K562 (cell line): Measurements from ENCODE around the gene LZTR1. TPM values are rescaled to one million over a fixed set of nuclear protein-coding genes. Genes with fewer than 3 reads are reported as not detected.

ENCODE experiments used
- DDX20 ChIP-seq: fragments of 450-650 bp; IDR thresholded peaks from 2 replicates; pipeline ENCODE4 v1.6.1; 2016; ENCODE audit warnings: missing genetic modification characterization, low read depth, mild to moderate bottlenecking, missing compliant biosample characterization, moderate library complexity
- EP400 ChIP-seq: fragments of 450-650 bp; IDR thresholded peaks from 2 replicates; pipeline ENCODE4 v1.6.1; 2017; ENCODE audit warnings: antibody characterized with exemption, mild to moderate bottlenecking, moderate library complexity
- GABPB1 ChIP-seq: sonication (generic); formaldehyde crosslinking; IDR thresholded peaks from 2 replicates; pipeline ENCODE4 v1.8.0; 2022; ENCODE audit warnings: mild to moderate bottlenecking, missing genetic modification reagents
- GATAD2B ChIP-seq: fragments of 450-650 bp; IDR thresholded peaks from 2 replicates; pipeline ENCODE4 v1.6.1; 2017; ENCODE audit warnings: mild to moderate bottlenecking, borderline replicate concordance
- HNRNPL ChIP-seq: fragments of 200-400 bp; formaldehyde crosslinking; IDR thresholded peaks from 2 replicates; pipeline ENCODE4 v1.6.1; 2017; ENCODE audit warnings: low read depth, mild to moderate bottlenecking, low read length
- KLF10 ChIP-seq: fragments of 250-450 bp; sonication (Bioruptor Pico); IDR thresholded peaks from 2 replicates; pipeline ENCODE4 v1.6.1; 2021; ENCODE audit warnings: matching md5 sums
- KLF16 ChIP-seq: IDR thresholded peaks from 2 replicates; pipeline ENCODE4 v1.6.1; 2016; ENCODE audit warnings: antibody characterized with exemption
- MAFK ChIP-seq: IDR thresholded peaks from 2 replicates; pipeline ENCODE4 v1.6.1; 2011; ENCODE audit warnings: low read length, improper control_type of control experiment
- MCM3 ChIP-seq: fragments of 450-650 bp; IDR thresholded peaks from 2 replicates; pipeline ENCODE4 v1.6.1; 2016
- MEIS2 ChIP-seq: fragments of 450-650 bp; IDR thresholded peaks from 2 replicates; pipeline ENCODE4 v1.6.1; 2014; ENCODE audit warnings: mild to moderate bottlenecking; ENCODE audit not compliant: partially characterized antibody
- PHB2 ChIP-seq: fragments of 450-650 bp; IDR thresholded peaks from 2 replicates; pipeline ENCODE4 v1.6.1; 2017; ENCODE audit warnings: low read depth
- PML ChIP-seq: IDR thresholded peaks from 2 replicates; pipeline ENCODE4 v1.6.1; 2012; ENCODE audit warnings: low read length, inconsistent platforms
- RBFOX2 ChIP-seq: fragments of 200-400 bp; formaldehyde crosslinking; IDR thresholded peaks from 2 replicates; pipeline ENCODE4 v1.6.1; 2017; ENCODE audit warnings: low read depth, mild to moderate bottlenecking, low read length, moderate library complexity
- RBM34 ChIP-seq: fragments of 200-400 bp; formaldehyde crosslinking; IDR thresholded peaks from 2 replicates; pipeline ENCODE4 v1.6.1; 2018; ENCODE audit warnings: low read length, borderline replicate concordance; ENCODE audit not compliant: insufficient read depth
- SETDB1 ChIP-seq: IDR thresholded peaks from one replicate; pipeline ENCODE4 v1.6.1; 2012; ENCODE audit warnings: low read length, control low read depth, inconsistent platforms
- SRSF7 ChIP-seq: fragments of 200-400 bp; formaldehyde crosslinking; optimal IDR thresholded peaks from 2 replicates; pipeline ENCODE3; 2017; ENCODE audit warnings: mild to moderate bottlenecking, low read depth, low read length
- ZC3H11A ChIP-seq: IDR thresholded peaks from 2 replicates; pipeline ENCODE4 v1.6.1; 2012; ENCODE audit warnings: low read depth, low read length, improper control_type of control experiment
- ZNF668 ChIP-seq: fragments of 250-450 bp; sonication (Bioruptor Pico); IDR thresholded peaks from 2 replicates; pipeline ENCODE4 v1.8.0; 2022; ENCODE audit warnings: mild to moderate bottlenecking, inconsistent platforms
- ZNF77 ChIP-seq: fragments of 250-450 bp; sonication (Bioruptor Pico); IDR thresholded peaks from 2 replicates; pipeline ENCODE4 v1.5.0; 2020
- polyA plus RNA-seq, 8 experiments: library from polyadenylated mRNA; depleted of rRNA in 4 of 8; stranded (reverse) in 5 of 8; unstranded in 3 of 8; fragments of >200 nt; fragmentation: Nextera tagmentation in 2 of 8; fragmentation: Illumina TruSeq in 1 of 8; extraction: Ambion mirVana in 2 of 8; extraction: Trizol in 1 of 8; gene quantifications; 2 replicates each; pipeline versions ENCODE4 v1.2.1 to v1.2.3, GENCODE V29; 2011 to 2014; ENCODE audit warnings: inconsistent platforms in 1 of 8, missing spikeins in 1 of 8
- total RNA-seq, 7 experiments: library from RNA; depleted of rRNA in 6 of 7; stranded (reverse); fragments of >200 nt in 6 of 7; fragmentation: Illumina TruSeq in 2 of 7; extraction: Trizol in 2 of 7; gene quantifications; 2 replicates each; pipeline versions ENCODE4 v1.2.1 to v1.2.3, GENCODE V29; 2011 to 2021; ENCODE audit warnings: low replicate concordance in 1 of 7
- TF ChIP-seq, protein P1 (sequence below): sonication (generic); formaldehyde crosslinking; IDR thresholded peaks from 2 replicates; pipeline ENCODE4 v1.8.1; 2023; ENCODE audit warnings: mild to moderate bottlenecking, missing genetic modification reagents
- TF ChIP-seq, protein P2 (sequence below): fragments of 250-450 bp; sonication (Bioruptor Pico); IDR thresholded peaks from 2 replicates; pipeline ENCODE4 v1.9.0; 2021; ENCODE audit warnings: mild to moderate bottlenecking
- TF ChIP-seq, protein P3 (sequence below): fragments of 450-650 bp; IDR thresholded peaks from 2 replicates; pipeline ENCODE4 v1.6.1; 2014; ENCODE audit warnings: low read depth, mild to moderate bottlenecking, moderate library complexity, borderline replicate concordance
- TF ChIP-seq, protein P4 (sequence below): sonication (generic); formaldehyde crosslinking; IDR thresholded peaks from 2 replicates; pipeline ENCODE4 v1.8.1; 2022; ENCODE audit warnings: missing genetic modification reagents
- TF ChIP-seq, protein P5 (sequence below): sonication (generic); formaldehyde crosslinking; IDR thresholded peaks from 2 replicates; pipeline ENCODE4 v1.8.1; 2023; ENCODE audit warnings: mild to moderate bottlenecking, missing genetic modification reagents

LZTR1 gene
- total and polyA plus RNA-seq, 9 of the 15 experiments (the other 6 are each of a cell fraction or from before 2014, with no cell fraction given), result 2.2 to 135 (median 63.0) TPM

DNA sequence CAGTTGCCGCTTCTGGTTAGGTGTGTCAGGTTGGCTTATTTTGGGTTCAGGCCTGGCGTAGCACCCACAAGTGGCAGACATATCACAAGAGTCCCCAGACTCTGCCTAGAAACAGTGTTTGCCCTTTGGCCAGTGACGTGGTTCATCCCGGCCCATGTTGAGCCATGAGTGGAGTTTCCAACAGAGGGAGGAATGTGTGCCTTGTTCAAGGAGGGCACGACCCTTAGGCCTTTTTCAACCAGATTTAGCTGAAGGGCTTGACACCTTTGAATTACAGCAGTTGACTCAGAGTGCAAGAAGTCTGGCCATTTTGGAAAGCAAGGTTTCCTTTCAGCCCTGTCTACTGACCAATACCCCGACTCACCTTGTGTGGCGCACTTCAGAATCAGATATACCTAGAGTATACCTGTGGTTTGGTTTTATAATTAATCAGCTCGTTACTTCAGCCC lies 30.1 kb upstream of the LZTR1 start (continued):
- TF ChIP-seq MCM3, result no peak
- no peak for TF ChIP-seq GATAD2B
- TF ChIP-seq, protein P1, sequence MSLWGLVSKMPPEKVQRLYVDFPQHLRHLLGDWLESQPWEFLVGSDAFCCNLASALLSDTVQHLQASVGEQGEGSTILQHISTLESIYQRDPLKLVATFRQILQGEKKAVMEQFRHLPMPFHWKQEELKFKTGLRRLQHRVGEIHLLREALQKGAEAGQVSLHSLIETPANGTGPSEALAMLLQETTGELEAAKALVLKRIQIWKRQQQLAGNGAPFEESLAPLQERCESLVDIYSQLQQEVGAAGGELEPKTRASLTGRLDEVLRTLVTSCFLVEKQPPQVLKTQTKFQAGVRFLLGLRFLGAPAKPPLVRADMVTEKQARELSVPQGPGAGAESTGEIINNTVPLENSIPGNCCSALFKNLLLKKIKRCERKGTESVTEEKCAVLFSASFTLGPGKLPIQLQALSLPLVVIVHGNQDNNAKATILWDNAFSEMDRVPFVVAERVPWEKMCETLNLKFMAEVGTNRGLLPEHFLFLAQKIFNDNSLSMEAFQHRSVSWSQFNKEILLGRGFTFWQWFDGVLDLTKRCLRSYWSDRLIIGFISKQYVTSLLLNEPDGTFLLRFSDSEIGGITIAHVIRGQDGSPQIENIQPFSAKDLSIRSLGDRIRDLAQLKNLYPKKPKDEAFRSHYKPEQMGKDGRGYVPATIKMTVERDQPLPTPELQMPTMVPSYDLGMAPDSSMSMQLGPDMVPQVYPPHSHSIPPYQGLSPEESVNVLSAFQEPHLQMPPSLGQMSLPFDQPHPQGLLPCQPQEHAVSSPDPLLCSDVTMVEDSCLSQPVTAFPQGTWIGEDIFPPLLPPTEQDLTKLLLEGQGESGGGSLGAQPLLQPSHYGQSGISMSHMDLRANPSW (CRISPR knock-in tag), result no peak
- no peak for TF ChIP-seq ZNF668
- TF ChIP-seq, protein P2, sequence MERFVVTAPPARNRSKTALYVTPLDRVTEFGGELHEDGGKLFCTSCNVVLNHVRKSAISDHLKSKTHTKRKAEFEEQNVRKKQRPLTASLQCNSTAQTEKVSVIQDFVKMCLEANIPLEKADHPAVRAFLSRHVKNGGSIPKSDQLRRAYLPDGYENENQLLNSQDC (CRISPR knock-in tag), result 0 out of 2 replicates have a peak, but pooled peaks have one; percentile 29
- no peak for TF ChIP-seq KLF16
- TF ChIP-seq, protein P3, sequence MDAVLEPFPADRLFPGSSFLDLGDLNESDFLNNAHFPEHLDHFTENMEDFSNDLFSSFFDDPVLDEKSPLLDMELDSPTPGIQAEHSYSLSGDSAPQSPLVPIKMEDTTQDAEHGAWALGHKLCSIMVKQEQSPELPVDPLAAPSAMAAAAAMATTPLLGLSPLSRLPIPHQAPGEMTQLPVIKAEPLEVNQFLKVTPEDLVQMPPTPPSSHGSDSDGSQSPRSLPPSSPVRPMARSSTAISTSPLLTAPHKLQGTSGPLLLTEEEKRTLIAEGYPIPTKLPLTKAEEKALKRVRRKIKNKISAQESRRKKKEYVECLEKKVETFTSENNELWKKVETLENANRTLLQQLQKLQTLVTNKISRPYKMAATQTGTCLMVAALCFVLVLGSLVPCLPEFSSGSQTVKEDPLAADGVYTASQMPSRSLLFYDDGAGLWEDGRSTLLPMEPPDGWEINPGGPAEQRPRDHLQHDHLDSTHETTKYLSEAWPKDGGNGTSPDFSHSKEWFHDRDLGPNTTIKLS, result no peak
- no peak for TF ChIP-seq GABPB1 (CRISPR knock-in tag)
- no peak for TF ChIP-seq RBM34
- TF ChIP-seq HNRNPL, result no peak
- no peak for TF ChIP-seq MAFK
- no peak for TF ChIP-seq ZNF77 (CRISPR knock-in tag)
- TF ChIP-seq EP400, result no peak
- TF ChIP-seq SETDB1, result peak; percentile 27
- peak; percentile 43 for TF ChIP-seq MEIS2
- TF ChIP-seq RBFOX2, result no peak
- TF ChIP-seq, protein P4, sequence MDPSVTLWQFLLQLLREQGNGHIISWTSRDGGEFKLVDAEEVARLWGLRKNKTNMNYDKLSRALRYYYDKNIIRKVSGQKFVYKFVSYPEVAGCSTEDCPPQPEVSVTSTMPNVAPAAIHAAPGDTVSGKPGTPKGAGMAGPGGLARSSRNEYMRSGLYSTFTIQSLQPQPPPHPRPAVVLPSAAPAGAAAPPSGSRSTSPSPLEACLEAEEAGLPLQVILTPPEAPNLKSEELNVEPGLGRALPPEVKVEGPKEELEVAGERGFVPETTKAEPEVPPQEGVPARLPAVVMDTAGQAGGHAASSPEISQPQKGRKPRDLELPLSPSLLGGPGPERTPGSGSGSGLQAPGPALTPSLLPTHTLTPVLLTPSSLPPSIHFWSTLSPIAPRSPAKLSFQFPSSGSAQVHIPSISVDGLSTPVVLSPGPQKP (CRISPR knock-in tag), result no peak
- TF ChIP-seq KLF10 (CRISPR knock-in tag), result 0 out of 2 replicates have a peak, but pooled peaks have one; percentile 51
- TF ChIP-seq PHB2, result no peak
- no peak for TF ChIP-seq DDX20 (tag)
- no peak for TF ChIP-seq PML
- TF ChIP-seq, protein P5, sequence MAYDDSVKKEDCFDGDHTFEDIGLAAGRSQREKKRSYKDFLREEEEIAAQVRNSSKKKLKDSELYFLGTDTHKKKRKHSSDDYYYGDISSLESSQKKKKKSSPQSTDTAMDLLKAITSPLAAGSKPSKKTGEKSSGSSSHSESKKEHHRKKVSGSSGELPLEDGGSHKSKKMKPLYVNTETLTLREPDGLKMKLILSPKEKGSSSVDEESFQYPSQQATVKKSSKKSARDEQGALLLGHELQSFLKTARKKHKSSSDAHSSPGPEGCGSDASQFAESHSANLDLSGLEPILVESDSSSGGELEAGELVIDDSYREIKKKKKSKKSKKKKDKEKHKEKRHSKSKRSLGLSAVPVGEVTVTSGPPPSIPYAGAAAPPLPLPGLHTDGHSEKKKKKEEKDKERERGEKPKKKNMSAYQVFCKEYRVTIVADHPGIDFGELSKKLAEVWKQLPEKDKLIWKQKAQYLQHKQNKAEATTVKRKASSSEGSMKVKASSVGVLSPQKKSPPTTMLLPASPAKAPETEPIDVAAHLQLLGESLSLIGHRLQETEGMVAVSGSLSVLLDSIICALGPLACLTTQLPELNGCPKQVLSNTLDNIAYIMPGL (CRISPR knock-in tag), result no peak
- TF ChIP-seq ZC3H11A, result no peak
- no peak for TF ChIP-seq SRSF7
